Measurements from ENCODE around the gene MYO1D.

Gene MYO1D

GRCh38 chr17:32609884-32610650 lies 266.9 kb downstream of the MYO1D start:
- peak; percentile 95 for DNase-seq

DNA sequence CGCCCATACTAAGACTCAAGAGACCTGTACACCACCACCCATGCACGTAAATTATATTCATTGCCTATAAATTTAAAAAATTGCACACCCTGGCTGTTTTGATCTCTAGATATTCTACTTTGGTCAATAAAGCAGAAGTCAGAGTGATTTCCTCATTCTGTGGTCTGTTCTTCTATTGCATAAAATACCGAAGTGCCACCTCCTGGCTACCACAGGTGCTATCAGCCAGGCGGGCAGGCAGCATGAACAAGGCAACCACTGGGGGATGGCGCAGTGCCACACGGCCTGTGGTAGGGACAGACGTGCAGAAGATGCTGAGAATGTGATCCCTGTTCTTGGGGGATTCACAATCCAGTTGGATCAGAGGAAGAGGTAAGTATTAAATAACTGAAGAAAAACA lies 267.8 kb downstream of the MYO1D start:
- DNase-seq = no peak

DNA sequence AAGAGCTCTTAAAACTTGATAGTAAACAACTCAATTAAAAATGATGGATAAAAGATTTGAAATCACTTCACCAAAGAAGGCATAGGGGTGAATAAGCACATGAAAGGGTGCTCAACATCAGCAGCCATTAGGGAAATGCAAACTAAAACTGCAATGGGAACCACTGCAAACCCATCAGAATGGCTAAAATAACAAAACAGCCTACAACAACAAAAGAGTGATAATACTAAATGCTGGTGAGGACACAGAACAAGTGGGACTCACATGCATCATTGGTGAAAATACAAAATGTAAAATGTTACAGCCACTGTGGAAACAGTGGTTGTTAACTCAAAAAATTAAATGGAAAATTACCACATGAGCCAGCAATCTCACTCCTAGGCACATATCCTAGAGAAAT lies 268.7 kb downstream of the MYO1D start:
- no peak for DNase-seq

GRCh38 chr17:32604966-32605365 lies 272.0 kb downstream of the MYO1D start:
- DNase-seq = no peak

DNA sequence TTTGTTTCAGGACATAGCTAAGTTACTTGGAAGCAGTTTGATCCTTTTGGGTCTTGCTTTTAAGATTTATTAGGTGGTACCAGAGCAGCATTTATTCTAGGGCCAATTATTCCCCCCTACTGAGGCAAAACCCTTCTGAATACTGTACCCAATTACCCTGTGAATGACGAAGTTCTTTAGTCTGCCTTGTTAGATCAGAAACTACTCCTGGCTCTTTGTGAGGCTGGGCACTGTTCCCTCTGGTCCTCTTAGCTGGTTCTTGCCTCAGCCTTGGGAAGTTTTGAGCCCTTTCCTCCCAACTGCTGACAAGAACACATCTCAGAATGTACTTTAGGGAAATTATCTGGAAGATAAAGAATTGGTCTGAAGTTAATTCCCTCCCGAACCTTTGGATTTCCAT lies 274.5 kb downstream of the MYO1D start:
- no peak for DNase-seq

- no peak for DNase-seq
Observed at GRCh38 chr17:32601866-32602265, 275.1 kb downstream of the MYO1D start.

GRCh38 chr17:32596628-32597027 lies 280.3 kb downstream of the MYO1D start:
- DNase-seq = peak; percentile 96

- DNase-seq = no peak
Observed at GRCh38 chr17:32596206-32596605, 280.7 kb downstream of the MYO1D start.

DNA sequence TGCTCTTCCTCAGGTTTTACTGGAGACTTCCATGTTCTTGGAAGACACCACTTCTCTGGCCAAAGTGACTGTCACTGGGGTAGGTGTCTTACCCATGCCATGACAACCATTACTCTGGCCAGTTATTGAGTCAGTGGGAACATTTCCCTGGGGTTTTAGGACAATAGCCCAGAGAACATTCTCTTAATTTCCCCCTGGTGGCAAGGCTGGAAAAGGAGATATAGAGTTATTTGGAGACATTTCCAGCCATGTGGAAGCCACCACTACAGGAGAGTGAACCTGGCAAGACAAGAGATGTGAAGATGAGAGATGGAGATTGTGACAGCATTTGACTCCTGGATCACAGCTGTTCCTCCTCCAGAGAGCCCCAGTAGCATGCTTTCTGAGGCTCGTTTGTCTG lies 283.9 kb downstream of the MYO1D start:
- DNase-seq = no peak

GRCh38 chr17:32591405-32591804 lies 285.5 kb downstream of the MYO1D start:
- DNase-seq = no peak

- DNase-seq = peak; percentile 95
Observed at GRCh38 chr17:32590974-32591373, 285.9 kb downstream of the MYO1D start.

GRCh38 chr17:32588982-32589381 lies 287.9 kb downstream of the MYO1D start:
- DNase-seq = no peak

GRCh38 chr17:32588135-32588534 lies 288.8 kb downstream of the MYO1D start:
- DNase-seq = no peak

- no peak for DNase-seq
Observed at GRCh38 chr17:32586666-32587065, 290.3 kb downstream of the MYO1D start.

DNA sequence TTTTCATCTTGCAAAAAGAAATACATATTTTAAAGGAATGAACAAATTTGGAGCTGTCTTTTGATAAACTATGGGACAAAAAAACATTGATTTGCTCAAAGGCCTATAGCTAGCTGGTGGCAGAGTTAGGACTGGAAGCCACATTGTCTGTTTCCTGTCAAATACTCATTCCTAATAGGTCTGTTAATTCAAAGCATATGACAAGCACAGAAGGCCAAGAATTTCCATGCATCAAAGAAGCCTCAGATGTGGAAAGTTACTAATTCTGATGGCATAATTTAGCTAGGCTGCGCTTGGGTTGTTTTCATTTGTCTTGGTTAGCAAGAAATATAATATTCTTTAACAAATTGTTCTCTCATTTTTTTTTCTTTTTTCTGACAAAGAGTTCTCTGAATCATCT lies 292.1 kb downstream of the MYO1D start:
- DNase-seq = no peak

GRCh38 chr17:32583053-32583452 lies 293.9 kb downstream of the MYO1D start:
- DNase-seq = no peak

DNA sequence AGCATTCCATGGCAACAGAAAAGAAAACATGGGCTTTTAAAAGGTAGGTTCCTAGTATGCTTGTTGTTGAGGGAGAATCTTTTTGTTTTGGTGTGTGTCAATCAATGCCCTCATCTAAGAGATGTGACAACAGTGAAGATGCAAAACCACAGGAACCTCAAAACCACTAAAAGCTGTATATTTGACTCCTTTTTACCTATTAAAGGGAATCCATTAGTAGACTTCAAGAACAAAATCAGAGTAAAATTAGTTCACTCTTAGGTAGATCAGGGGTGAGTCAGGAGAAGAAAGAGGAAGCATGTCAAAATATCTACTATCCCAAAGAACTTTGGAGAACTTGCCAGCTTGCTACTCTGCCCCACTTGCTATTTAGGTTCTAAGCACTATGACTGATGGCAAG lies 301.1 kb downstream of the MYO1D start:
- DNase-seq = no peak

GRCh38 chr17:32570081-32570396 lies 306.9 kb downstream of the MYO1D start:
- no peak for DNase-seq

GRCh38 chr17:32569171-32570080 lies 307.5 kb downstream of the MYO1D start:
- no peak for DNase-seq

DNA sequence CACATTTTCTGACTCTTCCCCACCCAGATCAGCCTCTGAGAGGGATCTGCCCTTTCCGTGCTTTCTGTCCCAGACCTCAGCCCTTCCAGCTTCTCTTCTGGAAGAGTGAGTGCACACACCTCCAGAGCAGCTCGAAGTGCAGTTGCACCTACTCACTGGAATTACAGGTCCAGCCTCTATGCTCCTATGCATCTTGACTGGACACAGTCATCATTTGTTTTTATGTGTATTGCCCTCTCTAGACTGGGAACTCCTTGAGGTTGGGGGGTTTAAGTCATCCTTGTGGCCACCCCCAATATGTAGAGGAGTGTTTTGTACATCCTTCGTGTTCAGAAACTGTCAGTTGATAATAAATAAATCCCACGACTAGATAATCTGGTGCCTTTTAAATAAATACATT lies 308.2 kb downstream of the MYO1D start:
- no peak for DNase-seq

- DNase-seq = no peak
Observed at GRCh38 chr17:32567511-32567910, 309.4 kb downstream of the MYO1D start.

- DNase-seq = no peak
Observed at GRCh38 chr17:32567086-32567485, 309.8 kb downstream of the MYO1D start.

DNA sequence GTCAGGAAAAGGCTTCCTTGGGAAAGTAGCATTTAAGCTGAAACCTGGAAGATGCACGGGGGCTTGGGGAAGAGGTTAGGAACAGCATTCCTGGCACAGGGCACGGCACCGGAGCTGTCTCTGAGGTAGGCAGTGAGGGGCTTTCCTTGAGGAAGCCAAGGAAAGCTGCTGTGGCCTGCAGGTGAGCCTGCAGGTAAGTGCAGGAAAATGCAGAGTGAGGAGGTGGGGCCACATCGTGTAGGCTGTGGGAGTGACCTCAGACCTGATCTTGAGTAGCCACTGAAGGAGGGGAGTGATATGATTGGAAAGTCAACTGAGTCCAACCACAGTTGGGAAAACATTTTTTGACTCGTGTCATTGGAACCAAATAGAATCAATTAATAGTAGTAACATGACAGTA lies 310.6 kb downstream of the MYO1D start:
- no peak for DNase-seq

GRCh38 chr17:32565401-32565800 lies 311.5 kb downstream of the MYO1D start:
- no peak for DNase-seq

Data from NCI-H524 treated with DMSO at 0.1 percent for 48 hours (cell line).